HTERT RPE-1 (cell line): ENCODE data around the gene EIF2S3.
"Not testable (repeated sequence)": the region's sequence is repeated elsewhere in the genome, so short reads cannot be mapped to it uniquely, and the experiment has no call there.

Experiments
- in situ Hi-C: fragments of 300-500 bp; cut with MboI; formaldehyde crosslinking; loops from 4 replicates; pipeline ENCODE4 v1.14.3; 2020; ENCODE audit warnings: low sequenced_read_pairs

EIF2S3 gene

DNA sequence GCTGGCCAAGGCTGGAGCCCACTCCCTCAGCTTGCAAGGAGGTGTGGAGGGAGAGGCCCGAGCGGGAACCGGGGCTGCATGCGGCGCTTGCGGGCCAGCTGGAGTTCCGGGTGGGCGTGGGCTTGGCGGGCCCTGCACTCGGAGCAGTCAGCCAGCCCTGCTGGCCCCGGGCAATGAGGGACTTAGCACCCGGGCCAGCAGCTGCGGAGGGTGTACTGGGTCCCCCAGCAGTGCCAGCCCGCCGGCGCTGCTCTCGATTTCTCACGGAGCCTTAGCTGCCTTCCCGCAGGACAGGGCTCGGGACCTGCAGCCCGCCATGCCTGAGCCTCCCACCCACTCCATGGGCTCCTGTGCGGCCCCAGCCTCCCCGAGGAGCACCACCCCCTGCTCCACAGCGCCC lies 5.1 kb upstream of the EIF2S3 start:
- in situ Hi-C loops, result not testable (repeated sequence)

DNA sequence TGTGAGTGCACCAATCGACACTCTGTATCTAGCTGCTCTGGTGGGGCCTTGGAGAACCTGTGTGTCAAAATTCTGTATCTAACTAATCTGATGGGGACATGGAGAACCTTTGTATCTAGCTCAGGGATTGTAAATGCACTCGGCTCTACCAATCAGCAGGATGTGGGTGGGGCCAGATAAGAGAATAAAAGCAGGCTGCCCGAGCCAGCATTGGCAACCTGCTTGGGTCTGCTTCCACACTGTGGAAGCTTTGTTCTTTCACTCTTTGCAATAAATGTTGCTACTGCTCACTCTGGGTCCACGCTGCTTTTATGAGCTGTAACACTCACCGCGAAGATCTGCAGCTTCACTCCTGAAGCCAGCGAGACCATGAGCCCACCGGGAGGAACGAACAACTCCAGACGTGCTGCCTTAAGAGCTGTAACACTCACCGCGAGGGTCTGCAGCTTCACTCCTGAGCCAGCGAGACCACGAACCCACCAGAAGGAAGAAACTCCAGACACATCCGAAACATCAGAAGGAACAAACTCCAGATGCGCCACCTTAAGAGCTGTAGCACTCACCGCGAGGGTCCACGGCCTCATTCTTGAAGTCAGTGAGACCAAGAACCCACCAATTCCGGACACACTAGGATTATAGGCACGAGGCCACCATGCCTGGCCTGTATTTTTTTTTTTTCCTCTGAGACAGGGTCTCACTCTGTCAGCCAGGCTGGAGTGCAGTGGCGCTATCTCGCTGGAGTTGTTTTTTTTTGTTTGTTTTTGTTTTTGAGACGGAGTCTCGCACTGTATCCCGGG lies 4.0 kb upstream of the EIF2S3 start:
- in situ Hi-C loops, result not testable (repeated sequence)

DNA sequence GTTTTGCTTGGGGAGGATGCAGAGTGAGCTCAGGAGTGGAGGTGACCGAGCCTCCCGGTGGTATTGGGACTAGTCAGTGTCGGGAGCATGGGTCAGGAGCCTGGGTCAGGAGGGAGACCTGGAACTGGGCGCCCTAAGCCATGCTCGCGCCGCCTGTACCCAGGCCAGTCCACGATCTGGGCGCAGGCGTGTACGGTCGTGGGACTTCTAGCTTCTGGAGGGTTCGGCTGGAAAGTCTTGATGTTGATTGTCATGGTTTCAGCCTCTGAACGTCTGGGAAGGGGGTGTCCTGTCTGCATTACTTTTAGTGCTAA lies 244 bp downstream of the EIF2S3 start:
- in situ Hi-C loops, result no loop called here

DNA sequence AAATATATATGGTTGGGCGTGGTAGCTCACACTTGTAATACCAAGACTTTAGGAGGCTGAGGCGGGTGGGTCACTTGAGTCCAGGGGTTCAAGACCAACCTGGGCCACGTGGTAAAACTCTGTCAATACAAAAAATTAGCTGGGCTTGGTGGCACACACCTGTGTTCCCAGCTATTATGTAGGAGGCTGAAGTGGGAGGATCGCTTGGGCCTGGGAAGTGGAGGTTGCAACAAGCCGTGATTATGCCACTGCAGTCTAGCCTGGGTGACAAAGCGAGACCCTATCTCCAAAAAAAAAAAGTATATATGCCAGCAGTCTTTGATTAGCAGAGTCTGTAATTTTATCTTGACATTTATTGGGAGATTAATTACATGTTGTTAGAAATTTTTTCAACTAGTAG lies 8.7 kb downstream of the EIF2S3 start:
- in situ Hi-C loops, result no loop called here

DNA sequence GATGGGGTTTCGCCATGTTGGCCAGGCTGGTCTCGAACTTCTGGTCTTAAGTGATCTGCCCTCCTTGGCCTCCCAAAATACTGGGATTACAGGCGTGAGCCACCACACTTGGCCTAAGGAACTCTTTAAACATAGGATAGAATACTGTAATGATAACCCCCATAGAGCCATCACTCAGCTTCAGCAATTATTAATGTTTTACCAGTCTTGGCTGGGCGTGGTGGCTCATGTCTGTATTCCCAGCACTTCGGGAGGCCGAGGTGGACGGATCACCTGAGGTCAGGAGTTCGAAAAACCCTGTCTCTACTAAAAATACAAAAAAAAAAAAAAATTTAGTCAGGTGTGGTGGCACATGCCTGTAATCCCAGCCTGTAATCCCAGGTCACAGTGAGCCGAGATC lies 15.1 kb downstream of the EIF2S3 start:
- in situ Hi-C loops, result no loop called here

DNA sequence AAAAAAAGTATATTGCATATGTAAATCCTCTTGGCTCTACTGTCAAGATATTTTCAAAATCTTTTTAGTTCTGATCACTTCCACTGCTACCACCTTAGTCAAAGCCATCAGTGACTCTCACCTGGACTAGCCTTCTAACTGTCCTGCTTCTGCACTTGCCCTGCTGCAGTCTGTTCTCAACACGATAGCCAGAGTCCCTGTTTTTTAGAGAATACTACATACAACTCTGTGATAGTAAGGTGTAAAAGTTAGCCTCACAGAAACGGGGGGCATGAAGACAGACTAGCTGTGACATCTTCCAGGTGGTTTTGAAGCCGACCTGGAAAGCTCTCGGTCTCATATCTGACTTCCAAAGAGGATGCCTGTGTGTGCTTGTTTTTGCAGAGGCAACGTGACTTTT lies 24.7 kb downstream of the EIF2S3 start:
- in situ Hi-C loops, result no loop called here

DNA sequence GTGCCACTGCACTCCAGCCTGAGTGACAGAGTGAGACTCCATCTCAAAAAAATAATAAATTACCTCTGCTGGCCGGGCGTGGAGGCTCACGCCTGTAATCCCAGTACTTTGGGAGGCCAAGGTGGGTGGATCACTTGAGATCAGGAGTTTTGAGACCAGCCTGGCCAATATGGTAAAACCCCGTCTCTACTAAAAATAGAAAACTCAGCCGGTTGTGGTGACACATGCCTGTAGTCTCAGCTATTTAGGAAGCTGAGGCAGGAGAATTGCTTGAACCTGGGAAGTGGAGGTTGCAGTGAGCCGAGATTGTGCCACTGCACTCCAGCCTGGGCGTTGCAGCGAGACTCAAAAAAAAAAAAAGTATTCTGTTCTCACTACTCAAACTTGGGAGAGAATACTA lies 25.5 kb downstream of the EIF2S3 start:
- in situ Hi-C loops, result not testable (repeated sequence)

DNA sequence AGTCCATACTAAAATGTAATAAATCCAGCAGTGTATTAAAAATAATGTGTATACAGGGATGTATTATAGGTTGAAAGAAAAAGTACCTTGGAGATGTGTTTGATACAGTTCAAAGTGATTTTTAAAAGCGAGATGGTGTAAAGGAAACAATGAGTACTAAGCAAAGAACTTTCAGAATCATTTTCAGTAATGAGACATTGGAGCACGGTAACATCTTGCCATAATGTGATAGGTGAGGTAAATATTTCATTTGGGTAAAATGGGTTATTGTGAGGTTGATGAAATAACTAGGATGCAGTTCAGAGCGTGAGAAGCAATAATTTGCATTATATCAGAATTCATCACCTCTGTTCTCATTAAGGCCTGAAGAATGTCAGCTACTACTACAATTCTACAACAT lies 25.9 kb downstream of the EIF2S3 start:
- in situ Hi-C loops, result no loop called here

DNA sequence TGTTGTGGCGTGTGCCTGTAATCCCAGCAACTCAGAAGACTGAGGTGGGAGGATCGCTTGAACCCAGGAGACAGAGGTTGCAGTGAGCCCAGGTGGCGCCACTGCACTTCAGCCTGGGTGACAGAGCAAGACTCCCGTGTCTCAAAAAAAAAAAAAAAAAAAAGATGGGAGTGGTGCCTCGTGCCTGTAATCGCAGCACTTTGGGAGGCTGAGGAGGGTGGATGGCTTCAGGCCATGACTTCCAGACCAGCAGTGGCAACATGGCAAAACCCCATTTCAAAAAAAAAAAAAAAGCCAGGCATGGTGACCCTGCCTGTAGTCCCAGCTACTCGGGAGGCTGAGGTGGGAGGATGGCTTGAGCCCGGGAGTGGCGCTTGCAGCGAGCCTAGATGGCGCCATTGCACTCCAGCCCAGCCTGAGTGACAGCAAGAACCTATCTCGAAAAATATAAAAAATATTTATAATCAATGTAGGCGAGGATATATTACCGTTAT lies 27.0 kb downstream of the EIF2S3 start:
- in situ Hi-C loops, result no loop called here

DNA sequence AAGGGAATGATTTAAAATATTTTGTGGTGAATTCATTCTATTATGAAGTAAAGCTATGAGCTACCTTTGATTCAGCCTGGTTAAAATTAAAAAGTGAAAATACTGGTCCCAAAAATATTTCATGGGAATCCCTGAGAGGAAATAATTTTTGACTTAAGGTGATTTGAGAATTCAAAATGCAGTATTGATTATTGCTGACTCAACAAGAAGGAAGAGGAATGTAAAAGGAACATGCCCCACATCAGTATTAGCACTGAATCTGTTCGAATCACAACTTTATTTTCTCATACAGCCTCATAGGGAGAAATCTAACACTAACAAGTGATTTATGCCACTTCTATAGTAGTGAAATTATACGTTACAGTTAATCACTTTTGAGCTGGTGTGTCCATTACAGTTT lies 27.7 kb downstream of the EIF2S3 start:
- in situ Hi-C loops, result no loop called here

DNA sequence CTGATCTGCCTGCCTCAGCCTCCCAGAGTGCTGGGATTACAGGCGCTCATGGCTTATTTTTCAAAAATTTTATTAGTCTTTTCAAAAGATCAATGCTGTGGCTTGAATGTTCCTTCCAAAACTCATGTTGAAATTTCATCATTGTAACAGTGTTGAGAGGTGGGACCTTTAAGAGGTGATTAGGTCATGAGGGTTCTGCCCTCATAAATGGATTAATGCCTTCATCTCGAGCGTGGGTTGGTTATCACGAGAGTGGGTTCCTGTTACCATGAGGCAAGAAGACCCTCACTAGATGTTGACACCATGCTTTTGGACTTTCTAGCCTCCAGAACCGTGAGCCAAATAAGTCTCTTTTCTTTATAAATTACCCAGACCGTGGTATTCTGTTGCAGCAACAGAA lies 30.3 kb downstream of the EIF2S3 start:
- in situ Hi-C loops, result no loop called here

DNA sequence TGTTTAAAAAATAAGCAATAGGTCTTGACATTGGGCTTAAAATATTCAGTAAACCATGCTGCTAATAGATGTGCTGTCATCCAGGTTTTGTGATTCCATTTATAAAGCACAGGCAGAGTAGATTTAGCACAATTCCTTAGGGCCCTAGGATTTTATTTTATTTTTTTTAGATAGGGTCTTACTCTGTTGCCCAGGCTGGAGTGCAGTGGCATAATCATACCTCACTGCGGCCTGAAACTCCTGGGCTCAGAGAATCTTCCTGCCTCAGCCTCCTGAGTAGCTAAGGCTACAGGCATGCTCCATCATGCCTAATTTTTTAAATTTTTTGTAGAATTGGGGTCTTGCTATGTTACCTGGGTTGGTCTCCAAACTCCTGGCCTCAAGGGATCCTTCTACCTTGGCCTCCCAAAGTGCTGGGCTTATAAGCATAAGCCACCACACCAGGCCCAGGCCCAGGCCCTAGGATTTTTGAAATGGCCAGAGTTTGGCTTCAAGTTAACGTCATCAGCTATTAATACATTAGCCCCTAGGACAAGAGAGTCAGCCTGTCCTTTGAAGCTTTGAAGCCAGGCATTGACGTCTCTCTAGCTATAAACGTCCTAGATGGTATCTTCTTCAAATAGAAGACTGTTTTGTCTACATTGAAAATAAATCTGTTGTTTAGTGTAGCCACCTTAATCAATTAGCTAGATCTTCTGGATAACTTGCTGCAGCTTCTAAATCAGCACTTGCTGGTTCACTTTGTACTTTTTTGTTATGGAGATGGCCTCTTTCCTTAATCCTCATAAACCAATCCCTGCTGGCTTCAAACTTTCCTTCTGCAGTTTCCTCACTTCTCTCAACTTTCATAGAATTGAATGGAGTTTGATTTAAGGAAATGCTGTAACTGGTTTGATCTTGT lies 35.8 kb downstream of the EIF2S3 start:
- in situ Hi-C loops, result no loop called here

DNA sequence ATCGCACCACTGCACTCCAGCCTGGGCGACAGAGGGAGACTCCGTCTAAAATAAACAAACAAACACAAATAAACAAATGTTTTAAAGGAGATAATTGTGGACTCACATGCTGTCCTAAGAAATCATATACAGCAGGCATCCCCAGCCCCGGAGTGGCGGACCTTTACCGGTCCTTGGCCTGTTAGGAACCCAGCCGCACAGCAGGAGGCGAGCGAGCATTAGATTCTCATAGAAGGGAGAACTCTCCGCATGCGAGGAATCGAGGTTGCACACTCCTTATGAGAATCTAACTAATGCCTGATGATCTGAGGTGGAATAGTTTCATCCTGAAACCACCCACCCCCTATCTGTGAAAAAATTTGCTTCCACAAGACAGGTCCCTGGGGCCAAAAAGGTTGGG lies 39.0 kb downstream of the EIF2S3 start:
- in situ Hi-C loops, result no loop called here

DNA sequence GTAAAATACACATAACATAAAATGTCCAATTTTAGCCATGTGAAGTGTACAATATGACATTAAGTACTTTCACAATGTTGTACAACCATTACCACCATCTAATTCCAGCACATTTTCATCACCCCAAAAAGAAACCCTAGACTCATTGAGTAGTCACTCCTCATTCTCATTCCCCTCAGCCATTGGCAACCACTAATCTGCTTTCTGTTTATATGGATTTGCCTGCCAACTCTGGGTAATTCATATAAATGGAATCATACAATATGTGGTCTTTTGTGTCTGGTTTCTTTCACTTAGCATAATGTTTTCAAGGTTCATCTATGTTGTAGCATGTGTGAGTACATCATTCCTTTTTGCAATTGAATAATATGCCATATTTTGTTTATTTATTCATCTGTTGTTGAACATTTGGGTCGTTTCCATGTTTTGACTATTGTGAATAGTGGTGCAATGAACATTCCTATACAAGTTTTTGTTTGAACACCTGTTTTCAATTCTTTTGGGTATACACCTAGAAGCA lies 43.0 kb downstream of the EIF2S3 start:
- in situ Hi-C loops, result no loop called here

DNA sequence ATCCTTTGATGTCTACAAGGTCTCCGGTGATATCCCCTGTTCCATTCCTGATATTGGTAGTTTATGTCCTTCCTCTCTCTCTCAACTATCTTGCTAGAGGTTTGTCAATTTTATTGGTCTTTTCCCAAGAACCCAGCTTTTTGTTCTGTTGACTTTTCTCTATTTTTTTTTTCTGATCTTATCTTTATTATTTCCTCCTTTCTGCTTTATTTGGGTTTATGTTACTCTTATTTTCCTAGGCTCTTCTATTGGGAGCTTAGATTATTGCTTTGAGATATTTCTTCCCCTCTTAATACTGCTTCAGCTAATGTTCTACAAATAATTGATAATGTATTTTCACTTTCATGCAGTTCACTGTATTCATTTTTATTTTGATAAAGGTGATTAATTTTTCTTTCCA lies 44.2 kb downstream of the EIF2S3 start:
- in situ Hi-C loops, result no loop called here

DNA sequence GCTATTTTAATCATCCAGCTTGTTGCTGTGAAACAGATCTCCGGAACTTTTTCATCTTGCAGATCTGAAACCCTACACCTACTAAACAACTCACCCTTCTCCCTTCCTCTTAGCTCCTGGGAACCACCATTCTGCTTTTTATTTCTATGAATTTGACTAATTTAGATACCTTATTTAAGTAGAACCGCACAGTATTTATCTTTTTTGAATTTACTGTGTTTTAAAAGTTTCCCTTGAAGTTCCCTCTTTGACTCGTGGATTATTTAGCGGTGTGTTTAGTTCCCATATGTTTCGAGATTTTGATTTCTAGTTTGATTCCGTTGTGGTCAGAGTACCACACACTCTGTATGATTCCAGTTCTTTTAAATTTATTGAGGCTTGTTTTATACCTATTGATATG lies 44.6 kb downstream of the EIF2S3 start:
- in situ Hi-C loops, result no loop called here

DNA sequence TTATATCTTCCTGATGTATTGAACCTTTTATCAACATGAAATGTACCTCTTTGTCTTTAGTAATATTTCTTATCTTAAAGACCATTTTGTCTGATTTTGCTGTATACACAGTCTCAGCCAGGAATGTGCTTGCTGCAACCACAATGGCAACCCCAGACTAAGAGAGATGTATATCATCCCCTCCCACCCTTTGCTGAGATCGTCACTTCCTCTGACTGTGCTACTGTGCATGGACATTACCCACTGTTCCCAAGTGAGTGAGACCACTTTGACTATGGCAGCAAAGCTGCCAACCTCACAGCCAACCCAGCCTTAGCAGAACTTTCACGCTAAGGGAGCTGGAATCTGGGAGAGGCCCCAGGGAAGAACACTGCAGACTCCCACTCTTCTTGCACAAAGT lies 46.0 kb downstream of the EIF2S3 start:
- in situ Hi-C loops, result no loop called here

DNA sequence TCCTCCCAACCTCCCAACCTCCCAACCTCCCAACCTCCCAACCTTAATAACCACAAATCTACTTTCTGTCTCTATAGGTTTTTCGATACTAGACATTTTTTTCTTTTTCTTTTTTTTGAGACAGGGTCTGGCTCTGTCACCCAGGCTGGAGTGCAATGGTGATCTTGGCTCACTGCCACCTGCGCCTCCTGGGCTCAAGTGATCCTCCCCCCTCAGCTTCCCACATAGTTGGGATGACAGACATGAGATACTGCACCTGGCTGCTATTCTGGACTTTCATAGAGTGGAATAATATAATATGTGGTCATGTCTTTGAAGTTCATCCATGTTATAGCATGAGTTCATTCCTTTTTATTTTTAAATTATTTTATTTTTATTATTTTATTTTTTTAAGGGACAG lies 55.3 kb downstream of the EIF2S3 start:
- in situ Hi-C loops, result no loop called here

DNA sequence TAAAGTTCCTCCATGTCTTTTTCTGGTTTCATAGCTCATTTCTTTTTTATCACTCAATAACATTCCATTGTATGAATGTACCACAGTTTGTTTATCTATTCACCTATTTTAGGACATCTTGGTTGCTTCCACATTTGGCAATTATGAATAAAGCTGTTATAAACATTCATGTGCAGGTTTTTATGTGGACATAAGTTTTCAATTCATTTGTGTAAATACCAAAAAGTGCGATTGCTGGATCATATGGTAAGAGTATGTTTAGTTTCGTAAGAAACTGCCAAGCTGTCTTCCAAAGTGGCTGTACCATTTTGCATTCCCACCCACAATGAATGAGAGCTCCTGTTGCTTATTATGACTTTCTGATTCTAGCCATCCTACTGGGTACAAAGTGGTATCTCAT lies 58.4 kb downstream of the EIF2S3 start:
- in situ Hi-C loops, result no loop called here

DNA sequence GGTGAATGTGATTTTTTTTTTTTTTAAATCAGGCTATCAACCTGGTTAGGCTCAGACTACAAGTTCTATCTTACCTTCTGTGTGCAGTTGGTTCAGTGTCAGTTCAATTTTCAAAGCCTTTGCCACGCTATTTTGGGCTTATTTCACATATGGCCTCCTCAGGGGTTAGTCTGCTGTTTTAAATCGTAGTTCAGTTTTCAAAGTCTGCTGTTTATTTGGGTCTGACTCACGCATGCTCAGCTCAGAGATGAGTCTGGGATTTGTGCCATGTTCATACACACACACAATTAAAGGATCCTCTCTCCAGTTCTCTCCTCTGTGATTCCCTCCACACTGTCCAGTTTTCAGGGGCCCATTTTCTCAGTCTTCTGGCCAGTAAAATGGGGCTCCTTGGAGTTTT lies 62.5 kb downstream of the EIF2S3 start:
- in situ Hi-C loops, result no loop called here

DNA sequence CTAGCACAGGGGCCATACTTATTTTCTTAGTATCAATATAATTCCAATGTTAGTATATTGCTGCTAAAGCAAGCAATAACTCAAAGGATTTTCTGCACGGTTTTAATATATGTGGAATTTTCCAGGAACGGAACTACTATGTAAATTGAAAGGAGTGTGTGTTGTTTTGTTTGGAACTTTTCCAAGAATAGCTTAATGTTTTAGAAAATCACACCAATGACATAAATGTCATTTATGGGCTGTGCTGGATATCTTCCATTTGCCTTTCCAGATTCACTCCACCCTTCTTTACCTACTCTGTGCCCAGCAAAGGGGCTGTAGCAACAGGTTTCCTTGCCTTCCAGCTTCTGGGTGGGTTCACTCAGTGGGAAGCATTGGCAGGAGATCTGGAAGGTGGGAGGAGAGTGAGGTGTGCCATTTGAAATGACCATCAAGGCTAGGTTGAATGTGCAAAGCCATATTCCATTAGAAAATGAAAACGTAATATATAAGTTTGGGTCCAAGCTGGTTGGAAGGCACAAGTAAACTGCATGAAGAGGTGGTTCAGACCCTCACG lies 69.6 kb downstream of the EIF2S3 start:
- in situ Hi-C loops, result no loop called here
